ENCODE measurements around the gene AOC1. TPM values are rescaled to one million over a fixed set of nuclear protein-coding genes. Genes with fewer than 3 reads are reported as not detected.

Gene AOC1
- total and polyA plus RNA-seq, 2 of the 4 experiments (the other 2 are of a cell fraction) = not detected

- ATAC-seq (ENCODE audit: low read depth) = no peak
- Histone ChIP-seq H3K4me2 (ENCODE audit: low read depth, low read length) (no peak overlapping the region), H3K9ac (ENCODE audit: low read depth, low read length) (no peak overlapping the region), H4K91ac (ENCODE audit: insufficient read depth, low read depth, low read length) (no peak overlapping the region), H2AFZ (replicated peaks; ENCODE audit: low read length, poor library complexity) (no peak overlapping the region), H4K8ac (ENCODE audit: low read depth in 2 of 2, low read length in 2 of 2) (no peak overlapping the region), H3K9me1 (ENCODE audit: insufficient read depth, low read length) (no peaks in the 10 kb centered on the region), H3K18ac (ENCODE audit: low read depth, low read length) (no peak overlapping the region), H3K27ac (ENCODE audit: insufficient read depth, low read length) (no peak overlapping the region), H2AK9ac (replicated peaks; ENCODE audit: low read depth, low read length, poor library complexity) (no peak overlapping the region), H3K9me3 (ENCODE audit: control insufficient read depth, insufficient read depth, low read length) (no peaks in the 10 kb centered on the region), H2BK5ac (ENCODE audit: low read depth, low read length, poor library complexity, severe bottlenecking) (no peak overlapping the region), H3K23ac (ENCODE audit: low read depth, low read length) (no peak overlapping the region), H2BK15ac (ENCODE audit: low read depth, low read length) (no peak overlapping the region), H3K79me1 (ENCODE audit: low read depth in 1 of 2, low read length in 2 of 2) (no peaks in the 10 kb centered on the region), H4K5ac (ENCODE audit: low read depth, low read length) (no peak overlapping the region), H3K4me3 (ENCODE audit: insufficient read depth, low read depth, low read length) (no peak overlapping the region), H4K20me1 (ENCODE audit: insufficient read depth, low read length) (no peaks in the 10 kb centered on the region), H3K36me3 (ENCODE audit: control insufficient read depth, insufficient read depth, low read length) (no peaks in the 10 kb centered on the region), H3K56ac (ENCODE audit: extremely low read depth, insufficient read depth, low read length) (no peak overlapping the region), H2BK20ac (ENCODE audit: low read depth, low read length) (no peak overlapping the region), H3K27me3 (ENCODE audit: control insufficient read depth, insufficient read depth, low read length) (no peaks in the 10 kb centered on the region; the same call in 1 of the 2 replicates), H3K14ac (replicated peaks; ENCODE audit: low read depth, low read length) (no peak overlapping the region), H3K4ac (ENCODE audit: low read depth, low read length) (no peak overlapping the region), H2BK120ac (ENCODE audit: low read depth, low read length) (no peak overlapping the region), H3K4me1 (ENCODE audit: control insufficient read depth, insufficient read depth, low read length) (no peaks in the 10 kb centered on the region; the same call in 1 of the 2 replicates), H2AK5ac (ENCODE audit: low read depth, low read length) (no peak overlapping the region)
- 76% methylated on average over 4 of the region's 7 CpGs; no CpG with 5 or more reads in 1 of the 2 experiments for WGBS, 2 experiments (ENCODE audit: extremely low coverage in 2 of 2, insufficient read length in 1 of 2)
- DNase-seq = no peak
- ChIA-PET CTCF (no interaction called here), POLR2A (ENCODE audit: unreplicated experiment) (no interaction called here)
- BruUV-seq (replicated peaks) = no TSS peak
- intact Hi-C loops (cut with micrococcal nuclease) = no loop called here
- TF ChIP-seq MXI1 (IDR thresholded peaks at IDR 0.05; ENCODE audit: borderline replicate concordance, low read depth, low read length) (no peak), SMC3 (IDR thresholded peaks at IDR 0.05; ENCODE audit: low read depth, low read length) (no peak), RFX5 (IDR thresholded peaks at IDR 0.05; ENCODE audit: low read depth, low read length) (no peak), MAZ (IDR thresholded peaks at IDR 0.05; ENCODE audit: borderline replicate concordance, low read depth, low read length) (no peak), CHD1 (IDR thresholded peaks at IDR 0.05; ENCODE audit: low read depth, low read length) (no peak), NFE2L2 (IDR thresholded peaks at IDR 0.05; ENCODE audit: low read depth, low read length) (no peak), RCOR1 (IDR thresholded peaks at IDR 0.05; ENCODE audit: insufficient replicate concordance, low read length) (no peak), CEBPB (IDR thresholded peaks at IDR 0.05; ENCODE audit: low read depth, low read length) (no peak), MAFK (IDR thresholded peaks at IDR 0.05; ENCODE audit: low read depth, low read length) (no peak), FOS (IDR thresholded peaks at IDR 0.05; ENCODE audit: low read depth, low read length) (no peak), BHLHE40 (IDR thresholded peaks at IDR 0.05; ENCODE audit: low read depth, low read length) (no peak)
- TF ChIP-seq, protein P1, sequence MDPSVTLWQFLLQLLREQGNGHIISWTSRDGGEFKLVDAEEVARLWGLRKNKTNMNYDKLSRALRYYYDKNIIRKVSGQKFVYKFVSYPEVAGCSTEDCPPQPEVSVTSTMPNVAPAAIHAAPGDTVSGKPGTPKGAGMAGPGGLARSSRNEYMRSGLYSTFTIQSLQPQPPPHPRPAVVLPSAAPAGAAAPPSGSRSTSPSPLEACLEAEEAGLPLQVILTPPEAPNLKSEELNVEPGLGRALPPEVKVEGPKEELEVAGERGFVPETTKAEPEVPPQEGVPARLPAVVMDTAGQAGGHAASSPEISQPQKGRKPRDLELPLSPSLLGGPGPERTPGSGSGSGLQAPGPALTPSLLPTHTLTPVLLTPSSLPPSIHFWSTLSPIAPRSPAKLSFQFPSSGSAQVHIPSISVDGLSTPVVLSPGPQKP (IDR thresholded peaks at IDR 0.05; ENCODE audit: borderline replicate concordance, low read depth, low read length) = no peak
- TF ChIP-seq, protein P2, sequence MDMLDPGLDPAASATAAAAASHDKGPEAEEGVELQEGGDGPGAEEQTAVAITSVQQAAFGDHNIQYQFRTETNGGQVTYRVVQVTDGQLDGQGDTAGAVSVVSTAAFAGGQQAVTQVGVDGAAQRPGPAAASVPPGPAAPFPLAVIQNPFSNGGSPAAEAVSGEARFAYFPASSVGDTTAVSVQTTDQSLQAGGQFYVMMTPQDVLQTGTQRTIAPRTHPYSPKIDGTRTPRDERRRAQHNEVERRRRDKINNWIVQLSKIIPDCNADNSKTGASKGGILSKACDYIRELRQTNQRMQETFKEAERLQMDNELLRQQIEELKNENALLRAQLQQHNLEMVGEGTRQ (IDR thresholded peaks at IDR 0.05; ENCODE audit: low read depth, low read length) = no peak
- in situ Hi-C loops (cut with MboI; ENCODE audit: low sequenced_read_pairs) = no loop called here
- dilution Hi-C loops (cut with HindIII; ENCODE audit: low sequenced_read_pairs, unreplicated experiment) = no loop called here
These were observed 13.2 kb upstream of the AOC1 start for GRCh38 chr7:150838965-150839650.
